PC-9 (cell line): Measurements from ENCODE around the gene OGDH.

Source experiments
- EZH2 ChIP-seq: fragments of 200-600 bp; sonication (generic); IDR thresholded peaks from 2 replicates; pipeline ENCODE4 v1.8.0; 2017; ENCODE audit warnings: antibody characterized with exemption, low read depth
- TF ChIP-seq, protein P1 (sequence below): fragments of 200-600 bp; sonication (generic); conservative IDR thresholded peaks from 2 replicates; pipeline ENCODE4 v1.6.1; 2017; ENCODE audit warnings: mixed run types, antibody characterized with exemption, mild to moderate bottlenecking, moderate library complexity

GRCh38 chr7:44738051-44738723, 131.8 kb downstream of the OGDH start:
- TF ChIP-seq, protein P1, sequence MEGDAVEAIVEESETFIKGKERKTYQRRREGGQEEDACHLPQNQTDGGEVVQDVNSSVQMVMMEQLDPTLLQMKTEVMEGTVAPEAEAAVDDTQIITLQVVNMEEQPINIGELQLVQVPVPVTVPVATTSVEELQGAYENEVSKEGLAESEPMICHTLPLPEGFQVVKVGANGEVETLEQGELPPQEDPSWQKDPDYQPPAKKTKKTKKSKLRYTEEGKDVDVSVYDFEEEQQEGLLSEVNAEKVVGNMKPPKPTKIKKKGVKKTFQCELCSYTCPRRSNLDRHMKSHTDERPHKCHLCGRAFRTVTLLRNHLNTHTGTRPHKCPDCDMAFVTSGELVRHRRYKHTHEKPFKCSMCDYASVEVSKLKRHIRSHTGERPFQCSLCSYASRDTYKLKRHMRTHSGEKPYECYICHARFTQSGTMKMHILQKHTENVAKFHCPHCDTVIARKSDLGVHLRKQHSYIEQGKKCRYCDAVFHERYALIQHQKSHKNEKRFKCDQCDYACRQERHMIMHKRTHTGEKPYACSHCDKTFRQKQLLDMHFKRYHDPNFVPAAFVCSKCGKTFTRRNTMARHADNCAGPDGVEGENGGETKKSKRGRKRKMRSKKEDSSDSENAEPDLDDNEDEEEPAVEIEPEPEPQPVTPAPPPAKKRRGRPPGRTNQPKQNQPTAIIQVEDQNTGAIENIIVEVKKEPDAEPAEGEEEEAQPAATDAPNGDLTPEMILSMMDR, result no peak
- TF ChIP-seq EZH2, result no peak
